ENCODE measurements around the gene ZNF883.
A peak's percentile ranks its signal among the peaks of the same experiment; 100 is the strongest.

ZNF883 gene

DNA sequence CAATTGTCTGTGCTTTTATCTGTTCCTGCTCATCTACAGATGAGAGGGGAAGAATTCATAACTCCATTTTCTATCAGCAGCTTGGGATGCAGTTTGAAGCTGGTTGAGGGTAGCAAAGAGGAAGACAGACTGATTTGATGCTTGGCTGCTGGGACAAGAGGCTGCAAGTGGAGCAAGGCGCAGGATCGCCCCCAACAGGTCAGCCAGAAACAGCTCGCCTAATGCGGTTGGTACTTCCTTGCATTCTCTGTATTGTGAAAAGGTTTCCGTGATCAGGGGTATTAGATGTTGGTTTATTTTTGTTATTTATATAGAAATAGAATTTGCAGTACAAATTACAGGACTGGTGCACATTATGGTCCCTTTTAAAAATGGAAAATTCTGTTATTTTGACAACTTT is 40.6 kb downstream of the ZNF883 start:
- peak; percentile 2 for DNase-seq (ENCODE audit: extremely low read depth, insufficient read length)
- Histone ChIP-seq H3K27me3 (replicated peaks; ENCODE audit: control insufficient read depth, insufficient read depth, low read length) (no peaks in the 10 kb centered on the region), H3K4me3 (replicated peaks; ENCODE audit: low read depth, low read length) (no peak overlapping the region), H3K36me3 (ENCODE audit: control insufficient read depth, insufficient read depth, low read length) (no peaks in the 10 kb centered on the region)
- TF ChIP-seq, protein P1, sequence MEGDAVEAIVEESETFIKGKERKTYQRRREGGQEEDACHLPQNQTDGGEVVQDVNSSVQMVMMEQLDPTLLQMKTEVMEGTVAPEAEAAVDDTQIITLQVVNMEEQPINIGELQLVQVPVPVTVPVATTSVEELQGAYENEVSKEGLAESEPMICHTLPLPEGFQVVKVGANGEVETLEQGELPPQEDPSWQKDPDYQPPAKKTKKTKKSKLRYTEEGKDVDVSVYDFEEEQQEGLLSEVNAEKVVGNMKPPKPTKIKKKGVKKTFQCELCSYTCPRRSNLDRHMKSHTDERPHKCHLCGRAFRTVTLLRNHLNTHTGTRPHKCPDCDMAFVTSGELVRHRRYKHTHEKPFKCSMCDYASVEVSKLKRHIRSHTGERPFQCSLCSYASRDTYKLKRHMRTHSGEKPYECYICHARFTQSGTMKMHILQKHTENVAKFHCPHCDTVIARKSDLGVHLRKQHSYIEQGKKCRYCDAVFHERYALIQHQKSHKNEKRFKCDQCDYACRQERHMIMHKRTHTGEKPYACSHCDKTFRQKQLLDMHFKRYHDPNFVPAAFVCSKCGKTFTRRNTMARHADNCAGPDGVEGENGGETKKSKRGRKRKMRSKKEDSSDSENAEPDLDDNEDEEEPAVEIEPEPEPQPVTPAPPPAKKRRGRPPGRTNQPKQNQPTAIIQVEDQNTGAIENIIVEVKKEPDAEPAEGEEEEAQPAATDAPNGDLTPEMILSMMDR (IDR thresholded peaks at IDR 0.05; ENCODE audit: insufficient read depth, low read length, poor library complexity, severe bottlenecking): peak; percentile 44

DNA sequence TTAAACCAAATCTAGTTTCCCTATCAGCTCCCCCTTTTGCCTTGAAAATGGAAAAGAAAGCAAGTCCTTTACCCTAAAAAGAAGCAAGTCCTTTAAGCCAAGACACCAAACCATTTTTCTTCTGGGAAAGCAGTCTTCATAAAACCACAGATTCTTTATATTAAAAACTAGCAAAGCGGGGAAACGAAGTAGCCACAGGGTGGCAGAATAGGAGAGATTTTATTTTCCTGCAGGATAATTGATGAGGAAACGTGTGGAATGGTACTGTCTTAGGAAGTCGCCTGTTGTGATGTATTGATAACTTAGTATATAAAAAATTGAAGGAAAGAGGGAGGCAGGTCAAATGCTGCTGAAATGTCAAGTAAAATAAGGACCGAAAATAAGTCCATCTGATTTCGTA is 41.1 kb downstream of the ZNF883 start:
- Histone ChIP-seq H3K27me3 (replicated peaks; ENCODE audit: control insufficient read depth, insufficient read depth, low read length) (no peaks in the 10 kb centered on the region), H3K36me3 (ENCODE audit: control insufficient read depth, insufficient read depth, low read length) (no peaks in the 10 kb centered on the region), H3K4me3 (replicated peaks; ENCODE audit: low read depth, low read length) (no peak overlapping the region)
- TF ChIP-seq, protein P1 (IDR thresholded peaks at IDR 0.05; ENCODE audit: insufficient read depth, low read length, poor library complexity, severe bottlenecking): no peak
- no peak for DNase-seq (ENCODE audit: extremely low read depth, insufficient read length)

DNA sequence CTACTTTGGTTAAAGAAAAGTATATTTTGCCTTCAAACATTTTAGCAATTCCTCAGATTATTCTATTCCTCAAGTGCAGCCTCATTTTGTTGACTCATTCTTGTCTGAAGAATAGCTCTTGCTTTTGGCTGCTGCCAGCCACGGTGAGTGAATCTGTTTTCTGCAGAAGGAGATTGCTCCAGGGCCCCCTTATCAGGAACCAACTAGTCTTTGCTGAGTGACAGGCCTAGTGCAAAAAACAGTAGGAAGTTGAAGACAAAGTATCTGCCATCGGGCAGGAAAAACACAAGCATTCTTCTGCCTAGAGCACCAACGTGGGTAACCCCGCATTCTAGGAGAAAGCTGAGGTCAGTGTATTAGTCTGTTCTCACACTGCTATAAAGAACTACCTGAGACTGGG is 42.3 kb downstream of the ZNF883 start:
- Histone ChIP-seq H3K4me3 (replicated peaks; ENCODE audit: low read depth, low read length) (no peak overlapping the region), H3K27me3 (replicated peaks; ENCODE audit: control insufficient read depth, insufficient read depth, low read length) (no peaks in the 10 kb centered on the region), H3K36me3 (ENCODE audit: control insufficient read depth, insufficient read depth, low read length) (no peaks in the 10 kb centered on the region)
- no peak for DNase-seq (ENCODE audit: extremely low read depth, insufficient read length)
- TF ChIP-seq, protein P1 (IDR thresholded peaks at IDR 0.05; ENCODE audit: insufficient read depth, low read length, poor library complexity, severe bottlenecking): no peak

DNA sequence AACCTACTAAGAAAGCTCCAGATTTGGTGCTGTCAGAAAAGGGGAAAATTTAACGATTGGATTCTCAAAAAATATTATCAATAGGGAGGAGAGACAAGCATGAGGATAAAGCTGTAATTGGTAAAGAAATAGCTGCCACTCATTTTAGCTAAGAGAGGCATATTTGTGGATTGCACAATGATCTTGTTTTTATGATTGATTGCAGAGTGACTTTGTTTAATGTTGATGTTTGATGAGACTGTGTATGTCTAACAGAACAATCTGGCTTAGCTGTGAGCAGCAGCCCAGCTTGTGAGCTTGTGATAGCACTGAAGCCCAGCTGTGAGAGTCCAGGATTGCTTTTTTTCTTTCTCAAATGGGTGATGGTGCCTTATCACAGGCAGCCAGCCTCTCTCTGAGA is 56.4 kb downstream of the ZNF883 start:
- no peak for DNase-seq (ENCODE audit: extremely low read depth, insufficient read length)
- TF ChIP-seq, protein P1 (IDR thresholded peaks at IDR 0.05; ENCODE audit: insufficient read depth, low read length, poor library complexity, severe bottlenecking): no peak
- no peaks in the 10 kb centered on the region for H3K36me3 ChIP-seq (ENCODE audit: control insufficient read depth, insufficient read depth, low read length)

DNA sequence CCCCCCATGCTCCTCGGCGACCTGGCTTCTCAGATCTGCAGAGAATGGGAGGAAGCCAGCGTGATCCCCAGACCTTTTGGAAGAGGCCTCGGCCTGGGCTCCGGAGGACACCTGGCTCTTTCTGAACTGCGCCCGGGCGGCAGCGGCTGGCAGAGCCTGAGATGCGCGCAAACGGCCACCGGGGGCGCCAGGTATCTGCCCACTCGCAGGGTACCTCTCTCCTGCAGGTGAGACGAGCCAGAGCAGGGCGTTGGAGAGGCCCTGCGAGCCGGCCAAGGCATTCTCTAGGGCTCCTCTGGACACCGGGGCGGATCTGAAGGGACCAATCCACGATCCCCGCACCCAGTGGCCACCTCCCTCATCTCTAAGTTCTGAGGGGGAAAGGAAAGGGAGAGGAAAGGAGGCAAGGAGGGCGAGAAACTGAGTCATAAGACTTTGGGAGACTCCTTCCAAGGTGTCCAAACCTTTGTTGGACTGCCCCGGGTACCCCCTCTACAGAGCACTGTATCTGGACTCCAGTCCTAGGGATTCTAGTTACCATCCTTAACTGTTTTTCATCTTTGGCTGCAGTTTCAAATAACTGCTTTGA is 66.3 kb downstream of the ZNF883 start:
- H3K36me3 ChIP-seq (ENCODE audit: control insufficient read depth, insufficient read depth, low read length): no peaks in the 10 kb centered on the region
- no peaks in the 10 kb centered on the region; the same call in 1 of the 2 replicates for H3K27me3 ChIP-seq (replicated peaks; ENCODE audit: control insufficient read depth, insufficient read depth, low read length)
- DNase-seq (ENCODE audit: extremely low read depth, insufficient read length): peak; percentile 5
- TF ChIP-seq, protein P1 (IDR thresholded peaks at IDR 0.05; ENCODE audit: insufficient read depth, low read length, poor library complexity, severe bottlenecking): peak; percentile 20
- no peak overlapping the region for H3K4me3 ChIP-seq (replicated peaks; ENCODE audit: low read depth, low read length)

More for the DNA sequence above, 56.4 kb downstream of the ZNF883 start:
- Histone ChIP-seq H3K4me3 (replicated peaks; ENCODE audit: low read depth, low read length) (no peak overlapping the region), H3K27me3 (replicated peaks; ENCODE audit: control insufficient read depth, insufficient read depth, low read length) (no peaks in the 10 kb centered on the region)

DNA sequence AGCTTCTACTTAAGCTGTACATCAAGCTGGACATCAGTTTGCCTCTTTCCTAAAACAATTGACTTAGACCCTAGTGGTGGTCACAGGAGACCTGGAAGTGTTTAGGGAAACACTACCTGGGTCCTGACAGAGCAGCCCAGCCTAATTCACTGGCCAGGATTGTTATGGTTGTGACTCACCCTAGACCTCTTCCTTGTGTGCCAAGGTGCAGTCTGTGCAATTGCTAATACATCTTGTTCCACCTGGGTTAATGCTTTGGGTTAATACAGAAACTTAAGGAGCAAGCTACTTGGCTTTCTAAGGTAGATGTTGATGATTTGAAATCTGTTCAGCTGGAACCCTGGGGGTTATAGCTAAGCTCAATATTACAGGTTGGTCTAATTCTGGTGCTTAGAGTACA is 72.6 kb downstream of the ZNF883 start:
- no peak for DNase-seq (ENCODE audit: extremely low read depth, insufficient read length)
- no peak overlapping the region for H3K4me3 ChIP-seq (replicated peaks; ENCODE audit: low read depth, low read length)
- no peaks in the 10 kb centered on the region for H3K36me3 ChIP-seq (ENCODE audit: control insufficient read depth, insufficient read depth, low read length)
- no peaks in the 10 kb centered on the region; the same call in 1 of the 2 replicates for H3K27me3 ChIP-seq (replicated peaks; ENCODE audit: control insufficient read depth, insufficient read depth, low read length)
- TF ChIP-seq, protein P1 (IDR thresholded peaks at IDR 0.05; ENCODE audit: insufficient read depth, low read length, poor library complexity, severe bottlenecking): no peak
